Natural killer cell (primary cell): ENCODE measurements around the gene SND1. TPM values are rescaled to one million over a fixed set of nuclear protein-coding genes. Genes with fewer than 3 reads are reported as not detected.

Experiments
- ATAC-seq, 3 donors: fragments of 150-1000 bp in 2 of 3; fragments of 200-7000 bp in 1 of 3; cut with Tn5 transposase; 1 replicate in 1 of 3; 2 replicates in 2 of 3; pipeline ENCODE4 v1.10.0; 2021; ENCODE audit warnings: mild to moderate bottlenecking in 2 of 3, moderate library complexity in 2 of 3
- DNase-seq, 2 donors: peaks; one replicate each; pipeline versions ENCODE4 v3.0.0 to v3.0.0-alpha.2; 2013 to 2021; ENCODE audit warnings: mixed read lengths in 1 of 2
- H3K27ac ChIP-seq: one replicate; pipeline ENCODE4 v1.5.1; 2013; ENCODE audit warnings: mild to moderate bottlenecking, low read length
- H3K27me3 ChIP-seq: one replicate; pipeline ENCODE4 v1.6.1; 2013; ENCODE audit warnings: low read length; ENCODE audit not compliant: control insufficient read depth, insufficient read depth
- H3K36me3 ChIP-seq: one replicate; pipeline ENCODE4 v1.6.1; 2013; ENCODE audit warnings: low read length; ENCODE audit not compliant: control insufficient read depth, insufficient read depth
- H3K4me1 ChIP-seq: one replicate; pipeline ENCODE4 v1.6.1; 2013; ENCODE audit warnings: low read length; ENCODE audit not compliant: control insufficient read depth, insufficient read depth
- H3K4me3 ChIP-seq: one replicate; pipeline ENCODE4 v1.5.1; 2013; ENCODE audit warnings: low read length
- H3K9me3 ChIP-seq: one replicate; pipeline ENCODE4 v1.6.1; 2013; ENCODE audit warnings: low read length; ENCODE audit not compliant: control insufficient read depth, insufficient read depth
- H3K27ac Mint-ChIP-seq, 2 donors: one replicate each; pipeline ENCODE4 v1.8.0; 2022; ENCODE audit warnings: mild to moderate bottlenecking in 2 of 2, mixed read lengths in 2 of 2, moderate library complexity in 1 of 2
- H3K27me3 Mint-ChIP-seq, 2 donors: one replicate each; pipeline ENCODE4 v1.8.0; 2022; ENCODE audit warnings: low read depth in 2 of 2, mixed read lengths in 2 of 2
- H3K36me3 Mint-ChIP-seq: one replicate; pipeline ENCODE4 v1.8.0; 2022; ENCODE audit warnings: mixed read lengths
- H3K4me1 Mint-ChIP-seq, 2 donors: one replicate each; pipeline ENCODE4 v1.8.0; 2022; ENCODE audit warnings: mixed read lengths in 2 of 2
- H3K4me3 Mint-ChIP-seq: one replicate; pipeline ENCODE4 v1.8.0; 2022; ENCODE audit warnings: mild to moderate bottlenecking, moderate library complexity, mixed read lengths
- H3K9me3 Mint-ChIP-seq, 2 donors: one replicate each; pipeline ENCODE4 v1.8.0; 2022; ENCODE audit warnings: mixed read lengths in 2 of 2
- CTCF ChIP-seq: fragments of 200-600 bp; IDR thresholded peaks from one replicate; pipeline ENCODE4 v1.8.0; 2022; ENCODE audit warnings: antibody characterized with exemption
- WGBS: methylation state at CpG from one replicate; pipeline ENCODE4 v1.1.7; 2013; ENCODE audit warnings: missing lambda C conversion rate; ENCODE audit not compliant: insufficient coverage; 5-methylcytosine and 5-hydroxymethylcytosine counted together
- intact Hi-C: fragments of 100-400 bp; cut with micrococcal nuclease; formaldehyde crosslinking; loops from one replicate; pipeline ENCODE4 v1.14.2; 2022
- total RNA-seq, 4 donors: library from RNA; stranded (reverse); fragments of 120-200 nt in 1 of 4; gene quantifications; one replicate each; pipeline versions ENCODE4 v1.2.3 to v1.2.4, GENCODE V29; 2013 to 2022

SND1 gene
- total RNA-seq, 3 donors from 2014 or later (not counting 1 experiment from before 2014, with no cell fraction given), result 149 to 188 (median 149) TPM

DNA sequence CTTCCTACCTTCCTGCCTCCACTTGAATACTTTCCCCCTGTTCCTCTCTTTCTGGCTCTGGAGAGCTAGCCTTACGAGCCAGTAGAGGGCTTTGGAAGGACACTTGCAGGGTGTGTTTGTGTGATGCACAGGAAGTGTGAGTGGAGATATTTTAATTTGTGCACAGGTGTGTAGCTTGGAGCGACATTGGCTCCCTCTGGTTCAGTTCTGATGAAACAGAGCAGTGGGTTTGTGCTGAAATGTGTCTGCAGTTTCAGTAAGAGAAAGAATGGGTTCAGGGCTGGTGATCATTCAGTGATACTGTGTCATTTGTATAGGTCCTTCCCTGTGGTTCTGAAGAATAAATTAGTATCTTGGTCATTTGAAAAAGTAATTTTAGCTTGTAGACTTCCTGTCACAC lies 86.9 kb downstream of the SND1 start:
- H3K27ac ChIP-seq, result no peak overlapping the region
- Mint-ChIP-seq H3K4me1 (peaks cover 33 to 37% of the 10 kb centered on the region in 2 donors), H3K27ac (no peak overlapping the region), H3K9me3 (no peaks in the 10 kb centered on the region), H3K4me3 (no peak overlapping the region), H3K36me3 (no peaks in the 10 kb centered on the region), H3K27me3 (no peaks in the 10 kb centered on the region)
- H3K36me3 ChIP-seq, result peaks cover 2% of the 10 kb centered on the region
- no peak overlapping the region for H3K4me3 ChIP-seq
- no peaks in the 10 kb centered on the region for H3K27me3 ChIP-seq
- 92% methylated on average over 2 of the region's 2 CpGs for WGBS
- no peak for DNase-seq
- no peaks in the 10 kb centered on the region for H3K4me1 ChIP-seq
- no peaks in the 10 kb centered on the region for H3K9me3 ChIP-seq
- intact Hi-C loops, result no loop called here
- no peak for TF ChIP-seq CTCF
- ATAC-seq, result no peak

DNA sequence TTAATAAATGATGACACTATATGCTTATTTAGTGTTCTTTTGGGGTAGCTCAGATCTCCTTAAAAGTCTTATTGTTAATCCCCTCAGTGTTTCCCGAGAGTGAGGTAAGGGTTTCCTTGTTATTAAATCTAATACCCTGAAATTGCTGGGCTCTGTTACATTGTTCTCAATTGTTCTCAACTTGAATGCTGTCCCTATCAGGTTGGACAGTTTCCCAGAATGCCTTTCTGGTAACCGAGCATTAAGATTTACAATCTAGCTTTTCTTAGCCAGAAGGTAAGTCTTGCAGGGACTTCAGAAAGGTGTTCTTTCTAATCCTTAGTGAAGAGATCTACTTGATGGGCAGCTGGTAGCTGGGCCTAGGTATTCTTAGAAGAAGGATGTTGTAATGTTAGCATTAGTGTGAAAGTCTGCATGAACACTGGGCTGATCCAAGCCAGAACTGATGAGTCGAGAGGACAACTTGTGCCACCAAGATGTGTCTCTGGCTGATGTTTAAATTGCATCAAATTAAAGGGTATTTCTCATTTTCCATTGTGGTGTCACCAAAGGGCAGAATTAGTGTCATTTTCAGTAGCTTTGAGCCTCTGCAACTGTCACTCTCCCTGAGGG lies 89.9 kb downstream of the SND1 start:
- WGBS, result 98% methylated on average over 2 of the region's 3 CpGs

DNA sequence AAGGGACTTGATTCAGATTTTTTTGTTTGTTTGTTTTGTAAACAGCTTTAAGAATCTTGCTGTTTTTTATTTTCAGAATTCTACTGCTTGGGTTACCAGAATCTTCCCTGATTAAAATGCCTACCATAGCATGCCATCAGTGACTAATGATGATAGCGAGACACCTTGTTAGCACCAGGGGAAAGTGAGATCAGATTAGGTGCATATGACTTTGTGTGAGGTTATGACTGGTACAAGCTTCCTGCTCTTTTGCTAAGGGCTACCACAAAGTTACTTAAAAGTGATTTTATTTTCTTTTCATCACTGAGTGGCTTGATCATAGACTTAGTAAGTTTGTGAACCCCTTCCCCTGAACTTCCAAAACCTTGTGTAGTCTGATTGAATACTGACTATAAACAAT lies 93.5 kb downstream of the SND1 start:
- no peaks in the 10 kb centered on the region for H3K27me3 Mint-ChIP-seq
- peaks cover 46 to 60% of the 10 kb centered on the region in 2 donors for H3K4me1 Mint-ChIP-seq
- Histone ChIP-seq H3K4me1 (peaks cover 3% of the 10 kb centered on the region), H3K27me3 (no peaks in the 10 kb centered on the region), H3K9me3 (no peaks in the 10 kb centered on the region), H3K36me3 (no peaks in the 10 kb centered on the region), H3K27ac (no peak overlapping the region), H3K4me3 (no peak overlapping the region)
- peak; percentile 83 to 89 (median 85) for ATAC-seq
- 40% methylated on average over 1 of the region's 1 CpG for WGBS
- no peak for TF ChIP-seq CTCF
- H3K27ac Mint-ChIP-seq, result peak overlapping the region in 1 of 2 donors; percentile 45
- intact Hi-C loops, result no loop called here
- H3K4me3 Mint-ChIP-seq, result no peak overlapping the region
- H3K9me3 Mint-ChIP-seq, result no peaks in the 10 kb centered on the region
- no peaks in the 10 kb centered on the region for H3K36me3 Mint-ChIP-seq
- DNase-seq, result peak in 1 of 2 donors; percentile 7

More for the DNA sequence above, 89.9 kb downstream of the SND1 start:
- Histone ChIP-seq H3K4me1 (peaks cover 3% of the 10 kb centered on the region), H3K27ac (no peak overlapping the region), H3K27me3 (no peaks in the 10 kb centered on the region), H3K36me3 (peaks cover 2% of the 10 kb centered on the region), H3K4me3 (no peak overlapping the region), H3K9me3 (no peaks in the 10 kb centered on the region)
- ATAC-seq (no peak), DNase-seq (no peak)
- Mint-ChIP-seq H3K4me1 (peaks cover 48 to 62% of the 10 kb centered on the region in 2 donors), H3K9me3 (no peaks in the 10 kb centered on the region), H3K36me3 (no peaks in the 10 kb centered on the region), H3K27ac (peak overlapping the region in 1 of 2 donors; percentile 2), H3K4me3 (no peak overlapping the region), H3K27me3 (no peaks in the 10 kb centered on the region)
- TF ChIP-seq CTCF, result no peak
- intact Hi-C loops, result no loop called here

GRCh38 chr7:127751062-127751461 lies 99.1 kb downstream of the SND1 start:
- WGBS, result 99% methylated on average over 4 of the region's 4 CpGs
- peaks cover 56 to 86% of the 10 kb centered on the region in 2 donors for H3K4me1 Mint-ChIP-seq
- no peak for DNase-seq

More at GRCh38 chr7:127751062-127751461, 99.1 kb downstream of the SND1 start:
- Histone ChIP-seq H3K27me3 (no peaks in the 10 kb centered on the region), H3K9me3 (no peaks in the 10 kb centered on the region), H3K4me1 (peaks cover 22% of the 10 kb centered on the region), H3K4me3 (no peak overlapping the region), H3K27ac (no peak overlapping the region), H3K36me3 (no peaks in the 10 kb centered on the region)
- peak overlapping the region in 1 of 2 donors; percentile 75 for H3K27ac Mint-ChIP-seq
- H3K27me3 Mint-ChIP-seq, result no peaks in the 10 kb centered on the region
- ATAC-seq, result no peak
- H3K36me3 Mint-ChIP-seq, result no peaks in the 10 kb centered on the region
- TF ChIP-seq CTCF, result no peak
- intact Hi-C loops, result no loop called here
- H3K9me3 Mint-ChIP-seq, result no peaks in the 10 kb centered on the region
- no peak overlapping the region for H3K4me3 Mint-ChIP-seq
